ENCODE data around the gene C17orf50.
"Not testable (repeated sequence)": the region's sequence is repeated elsewhere in the genome, so short reads cannot be mapped to it uniquely, and the experiment has no call there.

The C17orf50 gene

GRCh38 chr17:35749560-35750412 is 10.9 kb upstream of the C17orf50 start:
- peaks cover 10% of the 10 kb centered on the region for H3K4me1 ChIP-seq (ENCODE audit: insufficient read depth, poor library complexity, severe bottlenecking)
- H3K27me3 ChIP-seq (ENCODE audit: insufficient read depth, poor library complexity, severe bottlenecking) = no peaks in the 10 kb centered on the region
- H3K36me3 ChIP-seq (ENCODE audit: low read depth) = no peaks in the 10 kb centered on the region
- no peak overlapping the region for H3K27ac ChIP-seq (ENCODE audit: poor library complexity, severe bottlenecking)
- no peak overlapping the region for H3K4me3 ChIP-seq (ENCODE audit: severe bottlenecking)
- ATAC-seq (ENCODE audit: low read depth) = no peak
- TF ChIP-seq CTCF (IDR thresholded peaks at IDR 0.05; ENCODE audit: poor library complexity, severe bottlenecking) = no peak
- no peak for DNase-seq (ENCODE audit: low spot score)
- no peaks in the 10 kb centered on the region for H3K9me3 ChIP-seq (ENCODE audit: severe bottlenecking)

- peaks cover 10% of the 10 kb centered on the region for H3K4me1 ChIP-seq (ENCODE audit: insufficient read depth, poor library complexity, severe bottlenecking)
- ATAC-seq (ENCODE audit: low read depth) (0 out of 3 replicates have a peak, but pooled peaks have one; percentile 25), DNase-seq (ENCODE audit: low spot score) (no peak)
- H3K27ac ChIP-seq (ENCODE audit: poor library complexity, severe bottlenecking) = no peak overlapping the region
- H3K27me3 ChIP-seq (ENCODE audit: insufficient read depth, poor library complexity, severe bottlenecking) = no peaks in the 10 kb centered on the region
- H3K36me3 ChIP-seq (ENCODE audit: low read depth) = no peaks in the 10 kb centered on the region
- no peak overlapping the region for H3K4me3 ChIP-seq (ENCODE audit: severe bottlenecking)
- no peak for TF ChIP-seq CTCF (IDR thresholded peaks at IDR 0.05; ENCODE audit: poor library complexity, severe bottlenecking)
- no peaks in the 10 kb centered on the region for H3K9me3 ChIP-seq (ENCODE audit: severe bottlenecking)
Observed at GRCh38 chr17:35750526-35751395, 9.9 kb upstream of the C17orf50 start.

GRCh38 chr17:35751541-35751940 is 9.1 kb upstream of the C17orf50 start:
- not testable (repeated sequence) for H3K27me3 ChIP-seq (ENCODE audit: insufficient read depth, poor library complexity, severe bottlenecking); H3K9me3 ChIP-seq (ENCODE audit: severe bottlenecking); H3K27ac ChIP-seq (ENCODE audit: poor library complexity, severe bottlenecking); DNase-seq (ENCODE audit: low spot score); H3K36me3 ChIP-seq (ENCODE audit: low read depth); H3K4me3 ChIP-seq (ENCODE audit: severe bottlenecking); ATAC-seq (ENCODE audit: low read depth)
- H3K4me1 ChIP-seq (ENCODE audit: insufficient read depth, poor library complexity, severe bottlenecking) = peaks cover 10% of the 10 kb centered on the region

- no peak overlapping the region for H3K27ac ChIP-seq (ENCODE audit: poor library complexity, severe bottlenecking)
- no peaks in the 10 kb centered on the region for H3K36me3 ChIP-seq (ENCODE audit: low read depth)
- no peak overlapping the region for H3K4me3 ChIP-seq (ENCODE audit: severe bottlenecking)
- H3K27me3 ChIP-seq (ENCODE audit: insufficient read depth, poor library complexity, severe bottlenecking) = no peaks in the 10 kb centered on the region
- no peaks in the 10 kb centered on the region for H3K9me3 ChIP-seq (ENCODE audit: severe bottlenecking)
- no peak for TF ChIP-seq CTCF (IDR thresholded peaks at IDR 0.05; ENCODE audit: poor library complexity, severe bottlenecking)
- DNase-seq (ENCODE audit: low spot score) (no peak), ATAC-seq (ENCODE audit: low read depth) (no peak)
- peaks cover 10% of the 10 kb centered on the region for H3K4me1 ChIP-seq (ENCODE audit: insufficient read depth, poor library complexity, severe bottlenecking)
Observed at GRCh38 chr17:35752471-35752870, 8.2 kb upstream of the C17orf50 start.

- Histone ChIP-seq H3K27ac (ENCODE audit: poor library complexity, severe bottlenecking) (no peak within 1 kb of the TSS), H3K36me3 (ENCODE audit: low read depth) (no peaks in the 10 kb centered on the region), H3K4me3 (ENCODE audit: severe bottlenecking) (no peak within 1 kb of the TSS), H3K4me1 (ENCODE audit: insufficient read depth, poor library complexity, severe bottlenecking) (peaks cover 4% of the 10 kb centered on the region), H3K9me3 (ENCODE audit: severe bottlenecking) (no peaks in the 10 kb centered on the region), H3K27me3 (ENCODE audit: insufficient read depth, poor library complexity, severe bottlenecking) (no peaks in the 10 kb centered on the region)
- ATAC-seq (ENCODE audit: low read depth) (no peak), DNase-seq (ENCODE audit: low spot score) (no peak)
- no peak for TF ChIP-seq CTCF (IDR thresholded peaks at IDR 0.05; ENCODE audit: poor library complexity, severe bottlenecking)
Observed at GRCh38 chr17:35752945-35753764, 7.5 kb upstream of the C17orf50 start, which contains the start of gene GAS2L2. Gene GAS2L2 (minus strand): TSS chr17:35753239. CDS start chr17:35752850, 389 bp downstream.
